GM12875 (cell line): Measurements from ENCODE around the gene SPSB3.
"Not testable (repeated sequence)": the region's sequence is repeated elsewhere in the genome, so short reads cannot be mapped to it uniquely, and the experiment has no call there.

Experiments
- H3K4me3 ChIP-seq: one replicate; pipeline ENCODE4 v1.5.1; 2011; ENCODE audit warnings: low read depth, low read length, control low read depth
- CTCF ChIP-seq: IDR thresholded peaks from 2 replicates; pipeline ENCODE4 v1.5.1; 2011; ENCODE audit warnings: low read depth, mild to moderate bottlenecking, control low read depth, inconsistent platforms, low read length, moderate library complexity, borderline replicate concordance; ENCODE audit not compliant: insufficient read depth

The SPSB3 gene

DNA sequence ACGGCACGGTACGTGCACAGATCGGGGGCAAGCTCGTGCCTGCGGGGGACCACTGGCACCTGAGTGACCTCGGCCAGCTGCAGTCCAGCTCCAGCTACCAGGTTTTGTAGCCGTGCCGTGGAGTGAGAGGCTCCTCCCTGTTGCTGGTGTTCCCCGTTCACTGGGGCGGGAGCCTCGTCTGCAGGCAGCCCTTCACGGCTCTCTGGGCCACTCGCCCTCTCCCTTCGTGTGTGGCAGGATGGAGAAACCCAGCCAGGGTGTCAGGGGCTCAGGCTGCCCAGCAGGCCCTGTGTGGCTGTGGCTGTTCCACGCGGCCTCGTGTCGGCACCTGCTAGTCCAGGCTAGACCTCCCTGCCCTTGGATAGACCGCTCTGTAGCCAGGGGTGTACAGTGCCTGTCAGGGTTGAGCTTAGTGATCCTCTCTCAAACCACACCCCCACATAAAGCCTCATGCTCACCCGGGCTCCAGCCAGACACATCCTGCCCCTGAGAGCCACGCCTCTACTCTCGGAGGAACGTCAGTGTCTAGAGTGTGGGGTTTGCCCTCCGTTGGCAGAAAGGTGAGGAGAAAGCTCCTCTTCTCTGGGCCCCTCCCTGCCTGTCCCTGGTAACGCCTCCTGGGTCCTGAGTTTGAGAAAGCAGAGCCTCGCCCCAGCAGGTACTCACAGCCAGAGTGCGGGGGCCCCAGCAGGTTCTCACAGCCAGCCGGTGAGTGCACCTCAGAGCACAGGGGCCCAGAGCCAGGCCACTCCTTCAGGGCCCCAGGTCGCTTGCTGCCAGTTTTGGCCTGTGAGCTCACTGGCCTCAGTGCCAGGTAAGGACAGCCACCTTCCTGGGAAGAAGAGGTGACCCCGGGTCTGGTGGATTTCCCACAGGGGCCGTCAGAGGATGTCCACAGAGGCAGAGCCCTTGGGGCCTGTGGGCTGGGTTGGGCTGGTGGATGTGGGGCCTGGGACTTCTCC is 38.7 kb downstream of the SPSB3 start:
- no peak overlapping the region for H3K4me3 ChIP-seq
- TF ChIP-seq CTCF, result no peak

DNA sequence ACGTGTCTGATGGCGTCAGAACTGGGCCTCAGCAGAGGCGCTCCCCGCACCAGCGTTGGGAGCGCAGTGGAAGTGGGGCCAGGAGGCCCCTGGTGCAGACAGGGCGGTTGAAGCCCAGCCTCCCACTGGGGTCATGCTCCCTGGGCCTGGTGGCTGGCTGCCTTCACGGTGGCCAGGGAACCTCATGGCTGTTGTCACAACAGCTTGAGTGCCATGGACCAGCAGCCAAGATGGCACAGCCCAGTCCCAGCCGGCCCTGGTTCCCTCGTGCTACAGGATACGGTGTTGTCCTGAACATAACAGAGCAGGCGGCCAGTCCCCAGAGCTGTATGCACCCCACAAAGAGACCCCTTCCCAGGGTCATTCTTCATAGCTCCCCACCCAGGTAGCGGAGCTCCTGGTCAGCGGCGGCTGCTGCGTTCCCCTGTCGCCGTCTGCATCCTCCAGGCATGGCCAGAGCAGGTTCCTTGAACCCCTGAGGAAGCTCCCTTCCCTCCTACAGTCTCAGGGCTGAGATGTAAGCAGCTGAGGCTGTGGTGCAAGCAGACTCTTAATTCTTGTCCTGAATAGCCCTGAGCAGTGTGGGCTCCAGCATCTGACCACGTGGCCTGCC is 40.7 kb downstream of the SPSB3 start:
- no peak overlapping the region for H3K4me3 ChIP-seq
- TF ChIP-seq CTCF, result no peak

DNA sequence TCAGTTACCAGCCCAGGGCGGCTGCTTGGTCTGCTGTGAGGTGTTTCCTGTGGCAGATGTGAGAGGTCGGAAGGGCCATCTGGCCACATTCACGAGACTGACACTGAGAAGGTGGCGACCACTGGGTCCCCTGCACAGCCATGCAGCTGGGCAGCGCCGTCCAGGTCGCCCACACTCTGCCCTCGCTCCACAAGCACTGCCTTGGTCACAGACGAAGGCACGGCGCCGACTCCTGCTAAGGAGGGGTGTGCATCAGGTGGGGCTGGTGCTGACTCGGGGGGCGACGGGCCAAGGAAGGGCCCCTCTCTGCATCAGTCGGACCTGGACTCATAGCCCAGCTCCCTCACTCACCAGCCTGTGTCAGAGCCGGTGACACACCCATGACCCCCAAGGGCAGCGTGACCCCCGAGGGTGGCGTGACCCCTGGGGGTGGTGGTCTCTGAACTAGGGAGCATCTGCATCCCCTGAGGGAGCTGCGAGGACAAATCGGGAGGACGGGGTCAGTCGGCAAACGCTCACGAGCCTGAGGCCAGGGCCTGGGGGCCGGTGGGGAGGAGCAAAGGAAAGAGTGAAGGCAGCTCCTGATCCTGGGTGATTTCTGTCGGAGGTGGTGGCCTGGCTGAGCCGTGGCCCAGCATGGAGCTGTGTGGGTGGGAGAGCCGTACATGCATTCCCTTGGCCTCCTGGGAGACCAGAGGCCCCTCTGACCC is 41.4 kb downstream of the SPSB3 start:
- no peak for TF ChIP-seq CTCF
- H3K4me3 ChIP-seq, result no peak overlapping the region

- no peak overlapping the region for H3K4me3 ChIP-seq
- no peak for TF ChIP-seq CTCF
Measured at GRCh38 chr16:1740234-1740633, 42.1 kb downstream of the SPSB3 start.

DNA sequence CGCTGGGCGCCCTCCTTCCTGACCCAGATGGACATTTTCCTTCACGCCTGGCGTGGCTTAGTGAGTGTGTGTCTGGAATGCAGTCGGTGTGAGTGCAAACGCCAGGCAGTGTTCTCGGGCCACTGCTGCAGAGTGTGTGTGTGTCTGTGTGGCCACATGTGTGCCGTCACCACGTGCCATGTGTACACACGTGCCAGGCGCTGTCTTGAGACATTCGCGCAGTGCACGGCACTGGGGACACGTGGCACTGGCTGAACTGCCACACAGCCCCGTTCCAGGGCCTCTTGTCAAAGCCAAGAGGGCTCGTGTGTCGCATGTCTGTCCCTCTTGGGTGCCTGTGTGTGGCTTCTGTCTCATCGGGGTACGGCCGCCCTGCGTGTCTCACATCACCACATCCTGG is 47.6 kb downstream of the SPSB3 start:
- no peak overlapping the region for H3K4me3 ChIP-seq
- no peak for TF ChIP-seq CTCF

DNA sequence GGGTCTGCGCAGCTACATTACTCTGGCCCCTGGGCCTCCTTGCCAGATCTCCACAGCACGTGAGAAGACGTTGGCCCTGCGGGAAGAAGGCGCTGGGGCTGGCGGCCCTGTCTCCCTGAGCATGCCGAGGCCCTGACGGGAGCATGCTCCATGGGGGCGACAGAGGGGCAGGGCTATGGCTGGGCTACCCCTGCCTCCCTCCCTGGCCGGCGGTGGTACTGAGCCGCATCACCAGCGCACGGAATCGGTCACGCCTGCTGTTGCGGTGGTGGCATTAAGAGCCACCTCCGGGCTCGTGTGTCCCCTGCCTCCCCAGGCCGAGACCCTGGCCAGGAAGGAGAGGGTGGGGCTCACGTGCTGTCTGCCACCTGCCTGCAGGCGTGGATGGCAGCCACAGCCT is 48.2 kb downstream of the SPSB3 start:
- H3K4me3 ChIP-seq, result no peak overlapping the region
- TF ChIP-seq CTCF, result no peak

DNA sequence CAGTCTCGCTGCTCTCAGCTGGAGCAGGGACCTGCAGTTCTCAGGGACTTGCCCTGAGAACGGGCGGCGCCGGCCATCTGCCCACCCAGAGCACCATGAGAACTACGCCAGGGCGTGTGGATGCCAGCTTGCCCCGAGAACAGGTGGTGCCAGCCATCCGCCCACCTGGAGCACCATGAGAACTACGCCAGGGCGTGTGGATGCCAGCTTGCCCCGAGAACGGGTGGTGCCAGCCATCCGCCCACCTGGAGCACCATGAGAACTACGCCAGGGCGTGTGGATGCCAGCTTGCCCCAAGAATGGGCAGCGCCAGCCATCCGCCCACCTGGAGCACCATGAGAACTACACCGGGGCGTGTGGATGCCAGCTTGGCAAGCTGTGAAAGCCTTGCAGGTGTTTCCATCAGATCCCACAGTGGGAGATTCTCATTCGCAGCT is 49.8 kb downstream of the SPSB3 start:
- H3K4me3 ChIP-seq, result not testable (repeated sequence)
